GM21381 (cell line): ENCODE data around the gene NFIA.

ENCODE experiments used
- ATAC-seq: cut with Tn5 transposase; IDR thresholded peaks from one replicate; pipeline ENCODE4 v1.9.1; 2021; ENCODE audit warnings: mild to moderate bottlenecking, moderate library complexity; ENCODE audit not compliant: unreplicated experiment

The NFIA gene

DNA sequence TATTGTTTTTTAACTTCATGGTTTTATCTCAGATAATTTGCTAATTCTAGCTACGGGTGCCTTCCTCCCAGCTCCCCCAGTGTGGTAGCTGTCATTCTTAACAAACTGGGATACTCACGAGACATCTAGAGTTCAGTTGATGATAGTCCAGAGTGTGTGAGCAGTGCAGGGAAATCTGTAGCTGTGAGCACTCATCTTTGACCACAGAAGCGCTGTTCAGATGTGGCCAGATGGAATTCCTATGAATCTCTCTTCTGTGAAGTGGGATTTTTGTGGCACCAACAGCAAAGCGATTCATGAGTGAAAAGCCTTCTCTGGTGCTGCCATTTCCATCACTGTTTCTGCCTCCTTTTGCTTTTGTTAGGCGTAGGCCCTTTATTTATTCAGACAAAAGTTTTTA lies 125.1 kb downstream of the NFIA start:
- ATAC-seq = no peak

DNA sequence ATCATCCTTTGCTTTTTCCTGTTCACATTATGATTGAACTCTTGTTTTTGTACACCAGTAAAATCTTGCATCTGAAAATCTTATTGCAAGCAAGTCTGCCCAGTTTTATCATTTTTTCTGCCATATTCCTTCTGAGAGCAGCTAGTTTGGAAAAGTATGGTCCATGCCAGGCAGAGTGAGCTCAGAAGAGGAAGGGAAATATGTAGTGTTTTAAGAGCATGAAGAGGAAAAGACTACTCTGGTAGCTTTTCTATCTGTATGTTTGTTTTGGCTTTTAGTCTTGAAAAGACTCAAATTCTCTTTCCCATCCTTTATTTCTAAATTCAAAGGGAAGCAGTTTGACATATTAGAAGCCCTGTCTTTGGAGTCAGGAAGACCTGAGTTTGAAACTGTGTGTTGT lies 125.8 kb downstream of the NFIA start:
- ATAC-seq = no peak

GRCh38 chr1:61208831-61209230 lies 126.5 kb downstream of the NFIA start:
- no peak for ATAC-seq

DNA sequence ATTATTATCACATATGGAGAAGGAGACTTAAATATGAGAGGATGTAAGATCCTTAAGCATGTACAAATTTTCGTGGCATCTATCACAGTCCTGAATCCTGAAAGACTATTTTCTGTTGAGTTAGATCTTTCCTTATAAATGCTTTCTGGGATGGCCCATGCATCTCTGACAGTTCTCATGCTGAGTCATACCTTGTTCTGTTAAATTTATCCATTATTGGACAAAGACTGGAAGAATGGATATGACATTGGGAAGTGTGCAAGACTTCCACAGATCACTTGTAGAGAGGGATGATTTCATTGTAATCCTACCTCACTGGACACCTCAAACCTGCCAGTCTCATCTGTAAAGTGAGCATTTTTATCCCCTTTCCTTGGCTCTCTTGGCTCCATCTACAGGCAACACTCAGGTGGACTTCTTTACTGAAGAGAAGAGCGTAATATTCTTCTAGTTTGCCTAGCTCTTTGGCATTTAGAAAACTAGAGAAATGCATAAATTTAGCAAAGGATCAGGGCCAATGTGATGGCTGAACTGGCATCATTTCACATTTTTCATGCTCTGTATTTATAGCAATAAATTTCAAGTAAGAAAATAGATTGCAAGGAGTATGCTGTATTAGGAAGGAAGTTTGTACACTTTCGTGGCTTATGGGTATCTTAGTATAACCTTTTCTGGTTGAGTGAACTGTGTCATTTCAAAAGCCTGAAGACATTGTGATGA lies 128.2 kb downstream of the NFIA start:
- no peak for ATAC-seq

- ATAC-seq = no peak
These were observed 131.1 kb downstream of the NFIA start for GRCh38 chr1:61213245-61214011.

- ATAC-seq = no peak
These were observed 132.8 kb downstream of the NFIA start for GRCh38 chr1:61215119-61215518.

- no peak for ATAC-seq
These were observed 133.4 kb downstream of the NFIA start for GRCh38 chr1:61215676-61216289.

GRCh38 chr1:61220536-61220935 lies 138.2 kb downstream of the NFIA start:
- no peak for ATAC-seq

DNA sequence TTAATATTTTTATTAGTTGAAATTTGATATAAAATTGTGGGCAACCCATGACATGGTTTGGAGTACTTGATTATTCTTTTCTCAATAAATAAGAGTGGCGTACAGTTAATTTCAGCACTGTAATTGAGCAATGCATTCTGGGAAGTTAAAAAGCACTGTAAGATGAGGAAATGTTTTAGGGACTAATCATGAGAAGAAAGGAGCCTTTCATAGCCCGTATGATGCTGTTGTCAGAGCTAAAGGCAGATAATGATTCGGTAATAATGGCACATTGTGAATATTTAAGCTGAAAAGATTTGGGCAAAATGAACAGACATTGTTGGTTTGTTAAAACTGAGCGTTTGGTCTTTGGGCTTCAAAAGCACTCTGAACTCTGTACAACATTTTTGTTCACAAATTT lies 139.3 kb downstream of the NFIA start:
- ATAC-seq = no peak

DNA sequence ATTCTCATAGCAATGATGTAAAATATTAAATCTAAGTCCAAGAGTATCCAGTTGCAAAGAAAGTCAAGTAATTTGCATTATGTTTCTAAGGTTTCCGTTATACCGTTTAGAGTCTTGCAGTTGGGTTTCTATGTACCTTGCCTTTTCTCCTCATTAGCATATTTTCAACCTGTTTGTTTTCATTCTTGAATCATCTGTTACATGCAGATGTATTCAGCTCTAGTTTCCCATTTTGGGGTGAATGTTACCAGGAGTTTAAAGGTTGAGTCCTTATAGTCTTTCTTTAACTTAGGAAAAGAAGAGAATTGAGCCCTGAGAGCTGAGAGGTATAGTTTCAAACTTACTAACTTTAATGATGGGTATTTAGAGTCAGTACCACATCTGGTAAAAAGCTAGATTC lies 139.9 kb downstream of the NFIA start:
- no peak for ATAC-seq

- ATAC-seq = no peak
These were observed 140.8 kb downstream of the NFIA start for GRCh38 chr1:61223140-61223539.

GRCh38 chr1:61224609-61225008 lies 142.2 kb downstream of the NFIA start:
- ATAC-seq = no peak

GRCh38 chr1:61225478-61225877 lies 143.1 kb downstream of the NFIA start:
- ATAC-seq = no peak

DNA sequence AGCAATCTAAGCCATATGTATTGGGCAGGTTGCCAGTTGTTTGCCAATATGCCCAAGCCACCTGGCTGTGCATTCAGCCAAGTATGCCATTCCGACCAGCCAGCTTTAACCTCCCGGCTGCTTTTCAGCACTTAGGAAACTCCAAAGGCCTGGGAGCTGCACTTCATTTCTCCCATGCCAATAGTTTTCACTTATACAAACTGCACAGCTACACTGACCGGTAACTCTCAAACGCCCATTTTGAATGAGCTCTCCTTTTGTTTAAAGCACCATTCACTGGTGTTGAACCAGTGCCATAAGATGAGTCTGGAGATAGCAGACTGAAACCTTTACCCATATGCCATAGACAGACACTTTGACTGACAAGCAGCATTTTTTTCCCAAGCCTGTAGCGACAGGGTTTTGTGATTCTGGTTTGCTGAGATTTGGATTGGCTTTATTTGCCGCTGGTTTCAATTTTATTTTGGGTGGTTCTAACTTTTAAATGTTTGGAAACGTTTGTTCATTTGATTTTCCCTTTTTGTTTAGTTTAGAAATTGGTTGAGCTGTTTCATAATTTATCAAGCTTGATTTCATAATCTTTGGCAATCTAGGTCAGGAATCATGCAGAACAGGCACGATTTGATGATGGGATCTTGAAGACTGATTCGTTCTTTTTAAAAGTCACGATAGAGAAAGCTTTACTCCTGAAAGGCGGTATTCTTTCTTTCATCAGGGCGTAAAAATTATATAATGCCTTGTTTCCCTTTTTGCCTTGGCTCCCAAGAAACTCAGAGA lies 144.6 kb downstream of the NFIA start:
- no peak for ATAC-seq

GRCh38 chr1:61227857-61228550 lies 145.6 kb downstream of the NFIA start:
- no peak for ATAC-seq

- no peak for ATAC-seq
These were observed 148.2 kb downstream of the NFIA start for GRCh38 chr1:61230523-61230922.

DNA sequence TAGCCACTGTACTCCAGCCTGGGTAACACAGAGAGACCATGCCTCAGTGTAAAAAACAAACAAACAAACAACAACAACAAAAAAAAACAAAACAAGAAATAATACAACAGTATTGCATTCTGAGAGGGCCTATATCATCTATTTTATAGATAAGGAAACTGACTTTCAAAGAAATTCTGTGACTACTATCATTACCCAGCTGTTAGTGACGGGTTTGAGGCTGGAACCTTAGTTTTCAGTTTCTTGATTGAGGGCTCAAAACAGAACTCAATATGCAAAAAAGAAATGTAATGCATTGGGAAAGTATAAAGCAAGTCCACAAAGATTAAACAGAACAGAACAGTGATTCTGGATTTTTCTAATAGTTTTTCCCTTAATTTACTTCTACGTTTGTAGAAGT lies 149.4 kb downstream of the NFIA start:
- ATAC-seq = no peak

DNA sequence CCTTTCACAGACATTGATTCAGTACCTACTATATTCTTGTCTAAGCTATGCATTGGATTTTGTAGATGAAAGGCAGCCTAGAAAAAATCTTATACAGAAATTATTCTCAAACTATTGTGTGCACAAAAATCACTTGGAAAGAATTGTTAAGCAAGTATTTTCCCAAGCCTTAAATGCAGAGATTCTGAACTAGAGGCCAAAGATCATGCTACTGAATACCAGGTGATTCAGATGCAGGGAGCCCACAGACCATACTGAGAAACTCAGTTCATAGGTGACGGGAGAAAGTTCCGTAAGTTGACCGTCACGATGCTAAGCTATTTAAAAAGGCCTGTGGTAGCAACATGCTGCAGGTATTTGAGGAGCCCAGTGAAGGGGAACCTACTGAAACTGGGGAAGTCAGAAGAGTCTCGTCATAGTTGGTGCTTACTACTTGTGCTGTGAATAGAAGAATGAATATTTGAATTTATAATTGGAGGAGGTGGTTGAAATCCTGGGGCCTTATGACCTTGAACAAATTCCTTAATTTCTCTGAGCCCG lies 150.8 kb downstream of the NFIA start:
- no peak for ATAC-seq

DNA sequence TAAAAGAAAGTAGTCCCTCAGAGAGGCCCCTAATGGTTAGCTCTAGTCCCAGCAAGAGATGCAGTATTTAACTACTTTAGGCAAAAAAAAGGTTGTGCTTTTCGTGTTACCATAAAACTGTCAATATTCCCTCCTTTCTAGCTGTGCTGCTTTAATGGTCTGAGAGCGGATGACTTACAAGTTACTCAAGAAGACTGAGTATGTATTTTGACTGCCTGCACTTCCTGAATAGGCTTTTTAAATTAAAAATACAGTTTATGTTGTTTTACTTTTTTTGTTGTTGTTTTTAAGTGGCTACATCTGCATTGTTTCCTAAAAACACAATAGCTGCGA lies 152.2 kb downstream of the NFIA start:
- no peak for ATAC-seq

DNA sequence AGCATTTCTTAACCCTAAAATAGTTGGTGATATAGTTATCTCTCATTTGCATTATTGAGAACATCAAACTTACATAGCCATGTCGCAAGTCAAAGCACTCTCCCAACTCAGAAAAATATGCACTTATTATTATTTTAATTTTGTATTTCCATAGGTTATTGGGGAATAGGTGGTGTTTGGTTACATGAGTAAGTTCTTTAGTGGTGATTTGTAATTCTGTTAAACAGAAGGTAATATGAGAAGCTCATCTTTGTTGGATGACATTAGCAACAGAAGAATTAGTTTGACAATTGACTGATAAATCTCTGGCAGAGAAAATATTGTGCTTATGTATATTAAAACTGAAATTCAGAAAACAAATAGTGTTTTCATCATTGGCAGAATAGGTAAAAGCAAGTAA lies 154.8 kb downstream of the NFIA start:
- no peak for ATAC-seq
